Caco-2 (cell line): Measurements from ENCODE around the gene EBF4. TPM values are rescaled to one million over a fixed set of nuclear protein-coding genes. Genes with fewer than 3 reads are reported as not detected.
"Not testable (repeated sequence)": the region's sequence is repeated elsewhere in the genome, so short reads cannot be mapped to it uniquely, and the experiment has no call there.

ENCODE experiments used
- BruUV-seq: library from RNA; stranded (reverse); fragments of 400-500 nt; replicated peaks from 2 replicates; lab custom pipeline; 2021; lab: Mats Ljungman, UMichigan
- CTCF ChIA-PET: fragments of 300-600 bp; sonication (Branson Sonifier 250); formaldehyde crosslinking; loops from one replicate; lab custom pipeline; 2022; ENCODE audit warnings: antibody characterized with exemption; lab: Charles Lee
- POLR2A ChIA-PET: fragments of 300-600 bp; sonication (Branson Sonifier 250); formaldehyde crosslinking; loops from one replicate; lab custom pipeline; 2022; ENCODE audit warnings: antibody characterized with exemption; lab: Charles Lee
- DNase-seq, 2 experiments: peaks; one replicate each; pipeline versions ENCODE4 v3.0.0 to v3.0.0-alpha.2; 2020 to 2022
- H3K27me3 ChIP-seq: replicated peaks from 2 replicates; pipeline ENCODE4 v1.6.0; 2011; ENCODE audit warnings: low read length; ENCODE audit not compliant: control insufficient read depth, insufficient read depth
- H3K36me3 ChIP-seq: 2 replicates; pipeline ENCODE4 v1.5.1; 2011; ENCODE audit warnings: low read length; ENCODE audit not compliant: control insufficient read depth, insufficient read depth
- H3K4me1 ChIP-seq: fragments of 250-450 bp; sonication (Bioruptor Pico); 2 replicates; pipeline ENCODE4 v1.5.1; 2020; ENCODE audit warnings: mild to moderate bottlenecking
- H3K4me3 ChIP-seq: 2 replicates; pipeline ENCODE4 v1.5.1; 2011; ENCODE audit warnings: low read depth, mild to moderate bottlenecking, control low read depth, low read length
- H3K9me3 ChIP-seq: fragments of 250-450 bp; sonication (Bioruptor Pico); 2 replicates; pipeline ENCODE4 v1.5.1; 2020; ENCODE audit warnings: mild to moderate bottlenecking, moderate library complexity
- H3K27ac Mint-ChIP-seq: one replicate; pipeline ENCODE4 v1.8.0; 2022; ENCODE audit warnings: mixed read lengths; ENCODE audit not compliant: unreplicated experiment
- H3K27me3 Mint-ChIP-seq: one replicate; pipeline ENCODE4 v1.8.0; 2022; ENCODE audit warnings: mixed read lengths; ENCODE audit not compliant: insufficient read depth, unreplicated experiment
- H3K36me3 Mint-ChIP-seq: one replicate; pipeline ENCODE4 v1.8.0; 2022; ENCODE audit warnings: mild to moderate bottlenecking, mixed read lengths; ENCODE audit not compliant: insufficient read depth, unreplicated experiment
- H3K4me1 Mint-ChIP-seq: one replicate; pipeline ENCODE4 v1.8.0; 2022; ENCODE audit warnings: low read depth, mixed read lengths; ENCODE audit not compliant: unreplicated experiment
- H3K4me3 Mint-ChIP-seq: one replicate; pipeline ENCODE4 v1.8.0; 2022; ENCODE audit warnings: mild to moderate bottlenecking, moderate library complexity, mixed read lengths; ENCODE audit not compliant: unreplicated experiment
- H3K9me3 Mint-ChIP-seq: one replicate; pipeline ENCODE4 v1.8.0; 2022; ENCODE audit warnings: mixed read lengths; ENCODE audit not compliant: unreplicated experiment
- CTCF ChIP-seq, 2 experiments: fragments of 200-600 bp in 1 of 2; IDR thresholded peaks; 1 replicate in 1 of 2; 2 replicates in 1 of 2; pipeline versions ENCODE4 v1.5.1 to v1.8.0; 2011 to 2022; ENCODE audit warnings: antibody characterized with exemption in 1 of 2, control low read depth in 1 of 2, inconsistent platforms in 1 of 2, low read depth in 1 of 2, low read length in 1 of 2, mild to moderate bottlenecking in 1 of 2, moderate library complexity in 1 of 2; ENCODE audit not compliant: insufficient read depth in 1 of 2, severe bottlenecking in 1 of 2, unreplicated experiment in 1 of 2
- intact Hi-C: fragments of 100-400 bp; cut with micrococcal nuclease; formaldehyde crosslinking; loops from one replicate; pipeline ENCODE4 v1.10.0; 2022; ENCODE audit not compliant: unreplicated experiment
- total RNA-seq: library from RNA; stranded (reverse); gene quantifications from 2 replicates; pipeline ENCODE4 v1.2.3, GENCODE V29; 2022

The EBF4 gene
- total RNA-seq, 1 experiment from 2014 or later: 7.5 TPM

- no peaks in the 10 kb centered on the region for H3K27me3 ChIP-seq
- no TSS peak for BruUV-seq
- intact Hi-C loops: no loop called here
- no peaks in the 10 kb centered on the region for H3K4me1 Mint-ChIP-seq
- DNase-seq: no peak
- H3K4me1 ChIP-seq: no peaks in the 10 kb centered on the region
- no peak overlapping the region for H3K27ac Mint-ChIP-seq
- no peak overlapping the region for H3K4me3 Mint-ChIP-seq
- no peaks in the 10 kb centered on the region for H3K36me3 ChIP-seq
- no peaks in the 10 kb centered on the region; the same call in 1 of the 2 replicates for H3K9me3 ChIP-seq
- TF ChIP-seq CTCF (IDR thresholded peaks at IDR 0.05; ENCODE audit: insufficient read depth in 1 of 2, low read depth in 1 of 2, low read length in 1 of 2, severe bottlenecking in 1 of 2, unreplicated experiment in 1 of 2): no peak
- H3K4me3 ChIP-seq: no peak overlapping the region
- H3K27me3 Mint-ChIP-seq: peaks cover 13% of the 10 kb centered on the region
- POLR2A ChIA-PET: no interaction called here
- no peaks in the 10 kb centered on the region for H3K36me3 Mint-ChIP-seq
- H3K9me3 Mint-ChIP-seq: no peaks in the 10 kb centered on the region
- CTCF ChIA-PET: no interaction called here
Observed at GRCh38 chr20:2768632-2769015, 76.0 kb downstream of the EBF4 start.

- H3K4me1 Mint-ChIP-seq, H3K4me3 Mint-ChIP-seq, intact Hi-C loops, H3K27me3 ChIP-seq, H3K4me1 ChIP-seq, H3K27ac Mint-ChIP-seq, DNase-seq, POLR2A ChIA-PET, H3K36me3 Mint-ChIP-seq, BruUV-seq, CTCF ChIA-PET, H3K9me3 ChIP-seq, H3K9me3 Mint-ChIP-seq, H3K36me3 ChIP-seq, H3K4me3 ChIP-seq: not testable (repeated sequence)
- peaks cover 12% of the 10 kb centered on the region for H3K27me3 Mint-ChIP-seq
Observed at GRCh38 chr20:2770091-2770490, 77.5 kb downstream of the EBF4 start.

GRCh38 chr20:2771631-2772080, 79.1 kb downstream of the EBF4 start:
- H3K27ac Mint-ChIP-seq: no peak overlapping the region
- no peak for DNase-seq
- no peaks in the 10 kb centered on the region for H3K9me3 Mint-ChIP-seq
- TF ChIP-seq CTCF (IDR thresholded peaks at IDR 0.05; ENCODE audit: insufficient read depth in 1 of 2, low read depth in 1 of 2, low read length in 1 of 2, severe bottlenecking in 1 of 2, unreplicated experiment in 1 of 2): no peak
- no peaks in the 10 kb centered on the region for H3K36me3 Mint-ChIP-seq
- H3K9me3 ChIP-seq: no peaks in the 10 kb centered on the region
- no peaks in the 10 kb centered on the region for H3K36me3 ChIP-seq
- POLR2A ChIA-PET: no interaction called here
- H3K4me1 ChIP-seq: no peaks in the 10 kb centered on the region
- no peaks in the 10 kb centered on the region for H3K27me3 ChIP-seq
- no peak overlapping the region for H3K4me3 Mint-ChIP-seq
- intact Hi-C loops: no loop called here
- H3K27me3 Mint-ChIP-seq: peaks cover 14% of the 10 kb centered on the region
- no peaks in the 10 kb centered on the region for H3K4me1 Mint-ChIP-seq
- no peak overlapping the region for H3K4me3 ChIP-seq
- CTCF ChIA-PET: no interaction called here
- BruUV-seq: no TSS peak

GRCh38 chr20:2773812-2774211, 81.2 kb downstream of the EBF4 start:
- no peak for DNase-seq
- POLR2A ChIA-PET: no interaction called here
- intact Hi-C loops: no loop called here
- Histone ChIP-seq H3K4me3 (no peak overlapping the region), H3K9me3 (no peaks in the 10 kb centered on the region), H3K4me1 (no peaks in the 10 kb centered on the region), H3K36me3 (no peaks in the 10 kb centered on the region), H3K27me3 (no peaks in the 10 kb centered on the region)
- Mint-ChIP-seq H3K36me3 (no peaks in the 10 kb centered on the region), H3K27me3 (peaks cover 5% of the 10 kb centered on the region), H3K4me1 (no peaks in the 10 kb centered on the region), H3K4me3 (no peak overlapping the region), H3K9me3 (no peaks in the 10 kb centered on the region), H3K27ac (no peak overlapping the region)
- BruUV-seq: no TSS peak
- no peak for TF ChIP-seq CTCF (IDR thresholded peaks at IDR 0.05; ENCODE audit: insufficient read depth in 1 of 2, low read depth in 1 of 2, low read length in 1 of 2, severe bottlenecking in 1 of 2, unreplicated experiment in 1 of 2)
- CTCF ChIA-PET: interaction anchor here (0.7 kb wide), 1 partner anchor 19 kb away, joined by 3 read pairs; no protein-coding TSS in a partner anchor
